OCI-LY7 (cell line): Measurements from ENCODE around the gene CDKN2B-AS1.

Experiments
- CTCF ChIP-seq: fragments of 200-600 bp; sonication (generic); conservative IDR thresholded peaks from 2 replicates; pipeline ENCODE4 v1.5.1; 2014; ENCODE audit warnings: mild to moderate bottlenecking, antibody characterized with exemption, low read length, moderate library complexity, mixed read lengths
- EZH2phosphoT487 ChIP-seq: fragments of 200-600 bp; sonication (generic); IDR thresholded peaks from 2 replicates; pipeline ENCODE4 v1.6.1; 2018; ENCODE audit warnings: low read depth, borderline replicate concordance, mild to moderate bottlenecking, mixed run types, antibody characterized with exemption, low read length, moderate library complexity, mixed read lengths

GRCh38 chr9:22160221-22160620 lies 165.6 kb downstream of the CDKN2B-AS1 start:
- TF ChIP-seq CTCF (no peak), EZH2phosphoT487 (no peak)
